ENCODE data around the gene RC3H1. TPM values are rescaled to one million over a fixed set of nuclear protein-coding genes. Genes with fewer than 3 reads are reported as not detected.

Gene RC3H1
- total and polyA plus RNA-seq, 10 of the 15 experiments (the other 5 are each of a cell fraction or from before 2014, with no cell fraction given): 1.4 to 33.9 (median 11.8) TPM

DNA sequence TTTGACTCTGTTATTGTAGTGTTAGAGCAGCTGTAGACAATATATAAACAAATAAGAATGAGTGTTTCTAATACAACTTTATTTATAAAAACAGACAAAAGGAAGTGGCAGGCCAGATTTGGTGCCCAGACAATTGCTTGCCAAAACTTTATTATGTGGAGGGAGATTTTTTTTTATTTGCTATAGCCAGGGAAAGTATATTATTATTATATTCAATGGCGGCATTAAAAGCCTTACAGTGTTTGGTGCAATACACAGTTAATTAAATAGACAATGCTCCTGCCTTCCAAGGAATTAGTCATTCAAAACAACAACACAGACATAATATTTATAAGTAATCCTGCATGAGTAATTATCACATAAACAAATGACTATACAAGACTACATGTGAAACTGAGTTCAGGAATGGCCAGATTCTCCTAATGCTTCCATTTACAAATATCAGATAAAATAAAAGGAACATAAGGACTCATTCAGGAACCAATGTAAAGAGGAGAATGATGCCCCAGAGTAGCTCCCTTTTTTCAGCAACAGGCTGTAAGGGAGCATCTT, 10.6 kb upstream of the RC3H1 start:
- H3K36me3 ChIP-seq (ENCODE audit: control insufficient read depth in 2 of 2, insufficient read depth in 2 of 2, low read length in 1 of 2): no peaks in the 10 kb centered on the region
- H3K4me3 ChIP-seq: no peak overlapping the region
- ATAC-seq (no peak), FAIRE-seq (no peak), DNase-seq (ENCODE audit: low read depth, low spot score) (no peak)
- RAD21 ChIA-PET (ENCODE audit: unreplicated experiment): no interaction called here
- no peak overlapping the region for H3K9ac ChIP-seq (ENCODE audit: control insufficient read depth, insufficient read depth, low read length)
- TF ChIP-seq, protein P1, sequence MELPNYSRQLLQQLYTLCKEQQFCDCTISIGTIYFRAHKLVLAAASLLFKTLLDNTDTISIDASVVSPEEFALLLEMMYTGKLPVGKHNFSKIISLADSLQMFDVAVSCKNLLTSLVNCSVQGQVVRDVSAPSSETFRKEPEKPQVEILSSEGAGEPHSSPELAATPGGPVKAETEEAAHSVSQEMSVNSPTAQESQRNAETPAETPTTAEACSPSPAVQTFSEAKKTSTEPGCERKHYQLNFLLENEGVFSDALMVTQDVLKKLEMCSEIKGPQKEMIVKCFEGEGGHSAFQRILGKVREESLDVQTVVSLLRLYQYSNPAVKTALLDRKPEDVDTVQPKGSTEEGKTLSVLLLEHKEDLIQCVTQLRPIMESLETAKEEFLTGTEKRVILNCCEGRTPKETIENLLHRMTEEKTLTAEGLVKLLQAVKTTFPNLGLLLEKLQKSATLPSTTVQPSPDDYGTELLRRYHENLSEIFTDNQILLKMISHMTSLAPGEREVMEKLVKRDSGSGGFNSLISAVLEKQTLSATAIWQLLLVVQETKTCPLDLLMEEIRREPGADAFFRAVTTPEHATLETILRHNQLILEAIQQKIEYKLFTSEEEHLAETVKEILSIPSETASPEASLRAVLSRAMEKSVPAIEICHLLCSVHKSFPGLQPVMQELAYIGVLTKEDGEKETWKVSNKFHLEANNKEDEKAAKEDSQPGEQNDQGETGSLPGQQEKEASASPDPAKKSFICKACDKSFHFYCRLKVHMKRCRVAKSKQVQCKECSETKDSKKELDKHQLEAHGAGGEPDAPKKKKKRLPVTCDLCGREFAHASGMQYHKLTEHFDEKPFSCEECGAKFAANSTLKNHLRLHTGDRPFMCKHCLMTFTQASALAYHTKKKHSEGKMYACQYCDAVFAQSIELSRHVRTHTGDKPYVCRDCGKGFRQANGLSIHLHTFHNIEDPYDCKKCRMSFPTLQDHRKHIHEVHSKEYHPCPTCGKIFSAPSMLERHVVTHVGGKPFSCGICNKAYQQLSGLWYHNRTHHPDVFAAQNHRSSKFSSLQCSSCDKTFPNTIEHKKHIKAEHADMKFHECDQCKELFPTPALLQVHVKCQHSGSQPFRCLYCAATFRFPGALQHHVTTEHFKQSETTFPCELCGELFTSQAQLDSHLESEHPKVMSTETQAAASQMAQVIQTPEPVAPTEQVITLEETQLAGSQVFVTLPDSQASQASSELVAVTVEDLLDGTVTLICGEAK (IDR thresholded peaks at IDR 0.05; ENCODE audit: borderline replicate concordance): 0 out of 2 replicates have a peak, but pooled peaks have one; percentile 22
- TF ChIP-seq, protein P2, sequence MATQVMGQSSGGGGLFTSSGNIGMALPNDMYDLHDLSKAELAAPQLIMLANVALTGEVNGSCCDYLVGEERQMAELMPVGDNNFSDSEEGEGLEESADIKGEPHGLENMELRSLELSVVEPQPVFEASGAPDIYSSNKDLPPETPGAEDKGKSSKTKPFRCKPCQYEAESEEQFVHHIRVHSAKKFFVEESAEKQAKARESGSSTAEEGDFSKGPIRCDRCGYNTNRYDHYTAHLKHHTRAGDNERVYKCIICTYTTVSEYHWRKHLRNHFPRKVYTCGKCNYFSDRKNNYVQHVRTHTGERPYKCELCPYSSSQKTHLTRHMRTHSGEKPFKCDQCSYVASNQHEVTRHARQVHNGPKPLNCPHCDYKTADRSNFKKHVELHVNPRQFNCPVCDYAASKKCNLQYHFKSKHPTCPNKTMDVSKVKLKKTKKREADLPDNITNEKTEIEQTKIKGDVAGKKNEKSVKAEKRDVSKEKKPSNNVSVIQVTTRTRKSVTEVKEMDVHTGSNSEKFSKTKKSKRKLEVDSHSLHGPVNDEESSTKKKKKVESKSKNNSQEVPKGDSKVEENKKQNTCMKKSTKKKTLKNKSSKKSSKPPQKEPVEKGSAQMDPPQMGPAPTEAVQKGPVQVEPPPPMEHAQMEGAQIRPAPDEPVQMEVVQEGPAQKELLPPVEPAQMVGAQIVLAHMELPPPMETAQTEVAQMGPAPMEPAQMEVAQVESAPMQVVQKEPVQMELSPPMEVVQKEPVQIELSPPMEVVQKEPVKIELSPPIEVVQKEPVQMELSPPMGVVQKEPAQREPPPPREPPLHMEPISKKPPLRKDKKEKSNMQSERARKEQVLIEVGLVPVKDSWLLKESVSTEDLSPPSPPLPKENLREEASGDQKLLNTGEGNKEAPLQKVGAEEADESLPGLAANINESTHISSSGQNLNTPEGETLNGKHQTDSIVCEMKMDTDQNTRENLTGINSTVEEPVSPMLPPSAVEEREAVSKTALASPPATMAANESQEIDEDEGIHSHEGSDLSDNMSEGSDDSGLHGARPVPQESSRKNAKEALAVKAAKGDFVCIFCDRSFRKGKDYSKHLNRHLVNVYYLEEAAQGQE (IDR thresholded peaks at IDR 0.05; ENCODE audit: low read depth, low read length): no peak
- no peak for TF ChIP-seq NRF1 (conservative IDR thresholded peaks at IDR 0.05; ENCODE audit: low read depth, low read length)
- TF ChIP-seq POLR2AphosphoS2 (IDR thresholded peaks at IDR 0.05; ENCODE audit: low read depth, low read length): no peak
- BruUV-seq (replicated peaks): no TSS peak
- POLR2A ChIA-PET: no interaction called here
- no peak overlapping the region for H2AFZ ChIP-seq (ENCODE audit: control insufficient read depth, low read depth, low read length)
- no peaks in the 10 kb centered on the region for H3K9me3 ChIP-seq (replicated peaks; ENCODE audit: control insufficient read depth, insufficient read depth, low read length)
- no peak overlapping the region for H3K27ac ChIP-seq (ENCODE audit: control insufficient read depth, insufficient read depth)
- WGBS (ENCODE audit: insufficient coverage, insufficient replicate concordance, low lambda C conversion rate, missing lambda C conversion rate): 89% methylated on average over 1 of the region's 1 CpG
- in situ Hi-C loops (cut with MboI) (no loop called here), intact Hi-C loops (cut with micrococcal nuclease; ENCODE audit: unreplicated experiment) (no loop called here)
- CTCF ChIA-PET: no interaction called here
- H3K4me1 ChIP-seq (ENCODE audit: control insufficient read depth, insufficient read depth, low read length): no peaks in the 10 kb centered on the region
- H4K20me1 ChIP-seq (ENCODE audit: control insufficient read depth, insufficient read depth): no peaks in the 10 kb centered on the region
- SMC1A ChIA-PET (ENCODE audit: uncharacterized antibody, unreplicated experiment): no interaction called here
- H3K27me3 ChIP-seq (replicated peaks in 1 of 2; ENCODE audit: control insufficient read depth in 2 of 2, insufficient read depth in 2 of 2, low read length in 1 of 2): no peaks in the 10 kb centered on the region
- no peak overlapping the region for H3K4me2 ChIP-seq (ENCODE audit: control insufficient read depth, insufficient read depth)
- H3K79me2 ChIP-seq (ENCODE audit: control insufficient read depth, insufficient read depth, low read length): no peaks in the 10 kb centered on the region
